HepG2 (cell line): ENCODE results near the gene PPP2R5D. TPM values are rescaled to one million over a fixed set of nuclear protein-coding genes. Genes with fewer than 3 reads are reported as not detected.

Experiments
- AFF4 ChIP-seq: sonication (generic); formaldehyde crosslinking; IDR thresholded peaks from 2 replicates; pipeline ENCODE4 v1.4.0; 2020; ENCODE audit warnings: missing genetic modification reagents
- ATF7 ChIP-seq, 2 experiments: fragments of 450-650 bp in 1 of 2; sonication (generic) in 1 of 2; formaldehyde crosslinking in 1 of 2; IDR thresholded peaks; 2 replicates each; pipeline versions ENCODE4 v1.4.0 to v1.6.1; 2016 to 2020; ENCODE audit warnings: antibody characterized with exemption in 1 of 2, mild to moderate bottlenecking in 1 of 2, missing genetic modification reagents in 1 of 2
- GATAD2A ChIP-seq: IDR thresholded peaks from 2 replicates; pipeline ENCODE4 v1.6.1; 2016
- KAT2B ChIP-seq: fragments of 150-350 bp; IDR thresholded peaks from 2 replicates; pipeline ENCODE4 v1.6.1; 2014; ENCODE audit warnings: low read depth, low read length, borderline replicate concordance
- KLF15 ChIP-seq: sonication (generic); formaldehyde crosslinking; IDR thresholded peaks from 2 replicates; pipeline ENCODE4 v1.8.1; 2023; ENCODE audit warnings: borderline replicate concordance, mild to moderate bottlenecking, inconsistent platforms, missing genetic modification reagents, mixed read lengths
- MAFG ChIP-seq: sonication (generic); formaldehyde crosslinking; IDR thresholded peaks from 2 replicates; pipeline ENCODE4 v1.5.1; 2020; ENCODE audit warnings: mild to moderate bottlenecking, missing genetic modification reagents
- NFYB ChIP-seq: sonication (generic); formaldehyde crosslinking; IDR thresholded peaks from 2 replicates; pipeline ENCODE4 v1.4.0; 2020; ENCODE audit warnings: missing genetic modification reagents
- PAWR ChIP-seq: sonication (generic); formaldehyde crosslinking; IDR thresholded peaks from 2 replicates; pipeline ENCODE4 v1.4.0; 2020; ENCODE audit warnings: missing genetic modification reagents, mild to moderate bottlenecking, borderline replicate concordance
- PHF21A ChIP-seq: sonication (generic); formaldehyde crosslinking; IDR thresholded peaks from 2 replicates; pipeline ENCODE4 v1.5.0; 2020; ENCODE audit warnings: mild to moderate bottlenecking, missing genetic modification reagents
- PHF8 ChIP-seq: sonication (generic); formaldehyde crosslinking; IDR thresholded peaks from 2 replicates; pipeline ENCODE4 v1.5.0; 2020; ENCODE audit warnings: missing genetic modification reagents
- PRPF4 ChIP-seq: fragments of 200-400 bp; formaldehyde crosslinking; IDR thresholded peaks from 2 replicates; pipeline ENCODE4 v1.6.1; 2016; ENCODE audit warnings: low read length, low read depth; ENCODE audit not compliant: poor library complexity, severe bottlenecking
- SAP130 ChIP-seq: IDR thresholded peaks from 2 replicates; pipeline ENCODE4 v1.6.1; 2016; ENCODE audit warnings: low read depth
- SNAPC4 ChIP-seq: sonication (generic); formaldehyde crosslinking; IDR thresholded peaks from 2 replicates; pipeline ENCODE4 v1.4.0; 2020; ENCODE audit warnings: mild to moderate bottlenecking, missing genetic modification reagents
- ZBTB1 ChIP-seq: sonication (generic); formaldehyde crosslinking; IDR thresholded peaks from 2 replicates; pipeline ENCODE4 v1.4.0; 2020; ENCODE audit warnings: missing genetic modification reagents, borderline replicate concordance
- ZBTB26 ChIP-seq: IDR thresholded peaks from 2 replicates; pipeline ENCODE4 v1.6.1; 2016; ENCODE audit warnings: missing compliant biosample characterization, missing genetic modification reagents, borderline replicate concordance
- ZNF501 ChIP-seq: sonication (generic); formaldehyde crosslinking; IDR thresholded peaks from 2 replicates; pipeline ENCODE4 v1.5.1; 2020; ENCODE audit warnings: mild to moderate bottlenecking, moderate library complexity, missing genetic modification reagents
- ZNF589 ChIP-seq: sonication (generic); formaldehyde crosslinking; conservative IDR thresholded peaks from 2 replicates; pipeline ENCODE4 v1.8.0; 2022; ENCODE audit warnings: mild to moderate bottlenecking, moderate library complexity, missing genetic modification reagents
- ZSCAN12 ChIP-seq: sonication (generic); formaldehyde crosslinking; IDR thresholded peaks from 2 replicates; pipeline ENCODE4 v1.9.0; 2021; ENCODE audit warnings: mild to moderate bottlenecking, missing genetic modification reagents
- ZZZ3 ChIP-seq: sonication (generic); formaldehyde crosslinking; IDR thresholded peaks from 2 replicates; pipeline ENCODE4 v1.4.0; 2020; ENCODE audit warnings: missing genetic modification reagents, mild to moderate bottlenecking, borderline replicate concordance
- polyA plus RNA-seq, 8 experiments: library from polyadenylated mRNA; depleted of rRNA in 3 of 8; stranded (reverse) in 7 of 8; unstranded in 1 of 8; fragments of >200 nt; fragmentation: Illumina TruSeq in 4 of 8; extraction: Trizol in 4 of 8; gene quantifications; 2 replicates each; pipeline versions ENCODE4 v1.2.1 to v1.2.3, GENCODE V29; 2011 to 2016; ENCODE audit warnings: low read depth in 4 of 8, missing spikeins in 1 of 8, mixed read lengths in 1 of 8; ENCODE audit not compliant: insufficient read depth in 1 of 8
- total RNA-seq, 5 experiments: library from RNA; depleted of rRNA; stranded (reverse); fragments of >200 nt; fragmentation: Illumina TruSeq; extraction: Trizol; gene quantifications; 2 replicates each; pipeline ENCODE4 v1.2.3, GENCODE V29; 2016; ENCODE audit warnings: low read depth in 1 of 5

Gene PPP2R5D
- total and polyA plus RNA-seq, 2 of the 13 experiments (the other 11 are each of a cell fraction or from before 2014, with no cell fraction given), result 53.7 to 60.4 TPM

GRCh38 chr6:42984001-42984923 lies at the start of gene PPP2R5D (continued):
- TF ChIP-seq ZSCAN12 (CRISPR knock-in tag) (no peak), ZZZ3 (CRISPR knock-in tag) (0 out of 2 replicates have a peak, but pooled peaks have one; percentile 35), AFF4 (CRISPR knock-in tag) (no peak), KAT2B (no peak), PHF8 (CRISPR knock-in tag) (peak; percentile 89), NFYB (peak; percentile 94), SNAPC4 (CRISPR knock-in tag) (peak; percentile 66), PAWR (no peak), GATAD2A (CRISPR knock-in tag) (peak; percentile 38; the same call in 1 of the 2 replicates), PHF21A (CRISPR knock-in tag) (0 out of 2 replicates have a peak, but pooled peaks have one; percentile 54), ZNF501 (peak; percentile 94), ATF7 (IDR thresholded peaks at IDR 0.05) (no peak), ATF7 (CRISPR knock-in tag; IDR thresholded peaks at IDR 0.05) (no peak), ZBTB1 (CRISPR knock-in tag) (no peak), KLF15 (CRISPR knock-in tag) (peak; percentile 69; the same call in 1 of the 2 replicates), PRPF4 (no peak), ZNF589 (CRISPR knock-in tag) (no peak), MAFG (CRISPR knock-in tag) (no peak), ZBTB26 (CRISPR knock-in tag) (peak; percentile 14; the same call in 1 of the 2 replicates), SAP130 (CRISPR knock-in tag) (peak; percentile 84)
